Measurements from ENCODE around the gene RNF114. TPM values are rescaled to one million over a fixed set of nuclear protein-coding genes. Genes with fewer than 3 reads are reported as not detected.

Gene RNF114
- total RNA-seq, 1 donor from 2014 or later: 74.7 TPM

- peaks cover 15% of the 10 kb centered on the region for H3K36me3 ChIP-seq
- H3K27ac ChIP-seq: no peak overlapping the region
- no peaks in the 10 kb centered on the region for H3K27me3 ChIP-seq
- TF ChIP-seq CTCF (IDR thresholded peaks at IDR 0.05): no peak
- intact Hi-C loops (cut with DNase I): no loop called here
- H3K9me3 ChIP-seq: no peaks in the 10 kb centered on the region
- H3K4me1 ChIP-seq: peaks cover 13% of the 10 kb centered on the region
- DNase-seq (no peak), ATAC-seq (no peak)
- no peak overlapping the region for H3K4me3 ChIP-seq
Observed at GRCh38 chr20:49899541-49900383, 36.4 kb upstream of the RNF114 start.

GRCh38 chr20:49901588-49901987 is 34.6 kb upstream of the RNF114 start:
- no peak for TF ChIP-seq CTCF (IDR thresholded peaks at IDR 0.05)
- H3K4me3 ChIP-seq: no peak overlapping the region
- H3K27ac ChIP-seq: no peak overlapping the region
- no peaks in the 10 kb centered on the region for H3K9me3 ChIP-seq
- no peaks in the 10 kb centered on the region for H3K27me3 ChIP-seq
- H3K36me3 ChIP-seq: peaks cover 33% of the 10 kb centered on the region
- no peak for DNase-seq
- ATAC-seq: no peak
- peaks cover 7% of the 10 kb centered on the region for H3K4me1 ChIP-seq
- intact Hi-C loops (cut with DNase I): no loop called here

- Histone ChIP-seq H3K27ac (no peak overlapping the region), H3K4me1 (peaks cover 4% of the 10 kb centered on the region), H3K4me3 (no peak overlapping the region), H3K27me3 (no peaks in the 10 kb centered on the region), H3K36me3 (peaks cover 45% of the 10 kb centered on the region), H3K9me3 (no peaks in the 10 kb centered on the region)
- intact Hi-C loops (cut with DNase I): no loop called here
- TF ChIP-seq CTCF (IDR thresholded peaks at IDR 0.05): no peak
- DNase-seq (peak; percentile 47), ATAC-seq (peak; percentile 62)
Observed at GRCh38 chr20:49904440-49905214, 31.6 kb upstream of the RNF114 start.

- Histone ChIP-seq H3K9me3 (no peaks in the 10 kb centered on the region), H3K27ac (no peak overlapping the region), H3K27me3 (no peaks in the 10 kb centered on the region), H3K36me3 (peaks cover 45% of the 10 kb centered on the region), H3K4me1 (peaks cover 4% of the 10 kb centered on the region), H3K4me3 (no peak overlapping the region)
- no peak for ATAC-seq
- intact Hi-C loops (cut with DNase I): no loop called here
- DNase-seq: peak; percentile 50
- TF ChIP-seq CTCF (IDR thresholded peaks at IDR 0.05): no peak
Observed at GRCh38 chr20:49905415-49906091, 30.6 kb upstream of the RNF114 start.

GRCh38 chr20:49906101-49906604 is 30.0 kb upstream of the RNF114 start:
- Histone ChIP-seq H3K36me3 (peaks cover 45% of the 10 kb centered on the region), H3K4me3 (no peak overlapping the region), H3K27me3 (no peaks in the 10 kb centered on the region), H3K27ac (no peak overlapping the region), H3K4me1 (peaks cover 4% of the 10 kb centered on the region), H3K9me3 (no peaks in the 10 kb centered on the region)
- ATAC-seq: peak; percentile 56
- DNase-seq: peak; percentile 62
- intact Hi-C loops (cut with DNase I): no loop called here
- no peak for TF ChIP-seq CTCF (IDR thresholded peaks at IDR 0.05)
